Right renal pelvis (tissue), 4 donors: ENCODE results near the gene VCPKMT. TPM values are rescaled to one million over a fixed set of nuclear protein-coding genes. Genes with fewer than 3 reads are reported as not detected.

Experiments used
- DNase-seq, 4 donors: peaks; one replicate each; pipeline ENCODE4 v3.0.0-alpha.2; 2013; ENCODE audit warnings: low read depth in 4 of 4, low spot score in 3 of 4, missing footprints in 1 of 4
- polyA plus RNA-seq, 4 donors: library from polyadenylated mRNA; unstranded; fragments of 120-200 nt; gene quantifications; one replicate each; pipeline ENCODE4 v1.2.1, GENCODE V29; 2013; ENCODE audit not compliant: insufficient read length in 4 of 4

VCPKMT gene
- polyA plus RNA-seq, 4 donors = 13.6 to 16.9 (median 14.9) TPM

- no peak for DNase-seq
Measured at GRCh38 chr14:50068496-50068895, 47.9 kb downstream of the VCPKMT start.

- no peak for DNase-seq
Measured at GRCh38 chr14:50067723-50068495, 48.5 kb downstream of the VCPKMT start.

DNA sequence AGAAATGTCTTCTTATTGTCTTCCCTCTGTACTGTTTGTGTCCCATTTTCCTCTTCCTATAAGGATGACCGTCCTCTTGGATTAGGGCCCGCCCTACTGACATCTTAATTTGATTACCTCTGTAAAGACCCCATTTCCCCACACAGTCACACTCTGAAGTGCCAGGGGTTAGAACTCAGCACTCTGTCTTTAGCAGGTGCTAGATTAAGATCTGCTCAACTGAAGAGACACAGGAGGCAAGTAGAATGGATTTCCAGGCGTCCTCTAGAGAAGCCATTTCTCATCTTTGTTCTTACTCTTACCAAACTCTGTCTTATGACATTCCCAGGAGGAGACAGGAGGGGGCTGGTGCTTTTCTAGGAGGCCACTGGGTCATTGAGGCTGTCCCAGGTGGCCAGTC lies 50.8 kb downstream of the VCPKMT start:
- no peak for DNase-seq

GRCh38 chr14:50064993-50065392 lies 51.4 kb downstream of the VCPKMT start:
- no peak for DNase-seq

DNA sequence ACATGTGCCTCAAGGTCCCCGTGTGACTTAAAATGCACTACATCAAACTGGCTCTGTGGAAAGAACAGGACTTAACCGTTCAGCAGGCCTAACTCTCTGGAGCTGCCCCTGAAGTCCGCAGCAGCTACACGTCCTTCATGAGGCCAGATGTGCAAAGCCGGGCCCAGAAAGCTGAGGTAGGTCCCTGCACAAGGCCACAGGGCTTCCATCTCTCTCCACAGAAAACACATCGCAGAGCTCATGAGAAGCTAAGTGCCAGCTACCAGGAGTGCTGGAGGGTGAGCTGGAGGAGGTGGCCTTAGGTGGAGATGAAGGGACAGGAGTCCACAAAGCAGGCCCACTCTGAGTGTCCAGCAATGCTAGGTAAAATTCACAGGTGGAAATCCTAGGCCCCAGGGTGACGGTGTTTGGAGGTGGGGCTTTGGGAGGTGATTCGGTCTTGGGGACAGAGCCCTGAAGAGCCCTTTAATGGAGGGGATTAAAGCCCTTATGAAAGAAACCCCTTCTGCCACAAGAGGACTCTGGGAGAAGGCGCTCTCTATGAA lies 52.4 kb downstream of the VCPKMT start:
- DNase-seq = no peak

DNA sequence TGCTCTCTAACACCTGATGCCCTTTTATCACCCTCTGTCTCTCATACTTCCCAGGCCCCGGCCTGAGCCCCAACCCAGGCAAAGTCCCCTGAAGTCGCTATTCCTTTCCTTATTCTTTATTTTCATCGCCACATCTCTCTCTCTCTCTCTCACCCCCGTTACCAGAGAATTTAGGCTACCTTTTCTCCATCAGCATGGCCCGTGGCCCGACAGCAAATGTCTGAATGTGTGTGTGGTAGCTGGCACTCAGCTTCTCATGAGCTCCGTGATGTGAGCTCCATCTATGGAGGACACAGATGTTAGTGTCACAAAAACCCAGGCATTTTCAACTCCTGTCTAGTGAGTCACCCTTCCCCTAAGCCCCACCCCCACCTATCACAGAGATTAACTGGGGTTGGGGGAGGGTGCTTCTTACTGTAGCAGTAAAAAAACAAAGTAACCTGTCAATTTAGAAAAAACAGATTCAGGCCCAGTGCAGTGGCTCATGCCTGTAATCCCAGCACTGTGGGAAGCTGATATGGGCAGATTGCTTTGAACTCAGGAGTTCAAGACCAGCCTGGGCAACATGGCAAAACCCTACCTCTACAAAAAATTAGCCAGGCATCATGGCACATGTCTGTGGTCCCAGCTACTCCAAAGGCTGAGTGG lies 53.8 kb downstream of the VCPKMT start:
- DNase-seq = no peak

- DNase-seq = no peak
Measured at GRCh38 chr14:50061664-50062437, 54.5 kb downstream of the VCPKMT start.

GRCh38 chr14:50060871-50061663 lies 55.3 kb downstream of the VCPKMT start:
- no peak for DNase-seq

- no peak for DNase-seq
Measured at GRCh38 chr14:50059763-50060616, 56.4 kb downstream of the VCPKMT start.

Other genes starting within 250 kb of the VCPKMT start
- 100 to 1,000 TPM in 3 of 4 donors, 10 to 100 TPM in 1; 88.6 to 112 (median 103) TPM for gene ARF6, start 223.5 kb downstream of the VCPKMT start, polyA plus RNA-seq
- 10 to 100 TPM; 33.9 to 45.8 (median 44.0) TPM for gene SOS2, start 115.0 kb upstream of the VCPKMT start, polyA plus RNA-seq
- gene L2HGDH, start 195.7 kb upstream of the VCPKMT start, polyA plus RNA-seq = 10 to 100 TPM in 2 of 4 donors, 1 to 10 TPM in 2; 9.4 to 11.5 (median 10.5) TPM
- gene DMAC2L, start 195.8 kb upstream of the VCPKMT start, polyA plus RNA-seq = 10 to 100 TPM; 21.6 to 27.3 (median 23.5) TPM